ENCODE data around the gene PTPN11.
A peak's percentile ranks its signal among the peaks of the same experiment; 100 is the strongest.

PTPN11 gene

GRCh38 chr12:112535637-112536366, 117.1 kb downstream of the PTPN11 start:
- no peak overlapping the region for H3K4me3 ChIP-seq (ENCODE audit: control insufficient read depth, low read depth, low read length)
- no peak for TF ChIP-seq CTCF (conservative IDR thresholded peaks at IDR 0.05; ENCODE audit: control insufficient read depth, insufficient read depth, low read depth, low read length)
- no peak for DNase-seq (ENCODE audit: low read depth)

GRCh38 chr12:112536367-112536730, 117.6 kb downstream of the PTPN11 start:
- no peak for DNase-seq (ENCODE audit: low read depth)
- H3K4me3 ChIP-seq (ENCODE audit: control insufficient read depth, low read depth, low read length): no peak overlapping the region
- no peak for TF ChIP-seq CTCF (conservative IDR thresholded peaks at IDR 0.05; ENCODE audit: control insufficient read depth, insufficient read depth, low read depth, low read length)

- H3K4me3 ChIP-seq (ENCODE audit: control insufficient read depth, low read depth, low read length): no peak overlapping the region
- TF ChIP-seq CTCF (conservative IDR thresholded peaks at IDR 0.05; ENCODE audit: control insufficient read depth, insufficient read depth, low read depth, low read length): no peak
- DNase-seq (ENCODE audit: low read depth): no peak
Observed at GRCh38 chr12:112537710-112538396, 119.1 kb downstream of the PTPN11 start.

- TF ChIP-seq CTCF (conservative IDR thresholded peaks at IDR 0.05; ENCODE audit: control insufficient read depth, insufficient read depth, low read depth, low read length): no peak
- DNase-seq (ENCODE audit: low read depth): no peak
- H3K4me3 ChIP-seq (ENCODE audit: control insufficient read depth, low read depth, low read length): no peak overlapping the region
Observed at GRCh38 chr12:112538740-112539139, 120.0 kb downstream of the PTPN11 start.

GRCh38 chr12:112539221-112539620, 120.5 kb downstream of the PTPN11 start:
- no peak for DNase-seq (ENCODE audit: low read depth)
- H3K4me3 ChIP-seq (ENCODE audit: control insufficient read depth, low read depth, low read length): no peak overlapping the region
- peak; percentile 2 for TF ChIP-seq CTCF (conservative IDR thresholded peaks at IDR 0.05; ENCODE audit: control insufficient read depth, insufficient read depth, low read depth, low read length)

- TF ChIP-seq CTCF (conservative IDR thresholded peaks at IDR 0.05; ENCODE audit: control insufficient read depth, insufficient read depth, low read depth, low read length): no peak
- no peak overlapping the region for H3K4me3 ChIP-seq (ENCODE audit: control insufficient read depth, low read depth, low read length)
- no peak for DNase-seq (ENCODE audit: low read depth)
Observed at GRCh38 chr12:112540021-112540420, 121.3 kb downstream of the PTPN11 start.

Data from fibroblast of mammary gland (primary cell).